OCI-LY1 (cell line): ENCODE results near the gene PSORS1C2.

Experiments
- H2AFZ ChIP-seq: fragments of 200-600 bp; sonication (generic), shearing (Covaris generic); 2 replicates; pipeline ENCODE4 v1.6.0; 2014; ENCODE audit warnings: antibody characterized with exemption, mild to moderate bottlenecking, low read length
- H3F3A ChIP-seq: fragments of 200-600 bp; sonication (generic), shearing (Covaris generic); 2 replicates; pipeline ENCODE4 v1.6.0; 2014; ENCODE audit warnings: mild to moderate bottlenecking, antibody characterized with exemption, low read length, moderate library complexity; ENCODE audit not compliant: insufficient read depth
- H3K27ac ChIP-seq: fragments of 200-600 bp; sonication (generic); 2 replicates; pipeline ENCODE4 v1.5.1; 2014; ENCODE audit warnings: low read length, mixed run types, mild to moderate bottlenecking, low read depth; ENCODE audit not compliant: poor library complexity, severe bottlenecking
- H3K27me3 ChIP-seq: fragments of 200-600 bp; sonication (generic); 2 replicates; pipeline ENCODE4 v1.6.0; 2014; ENCODE audit warnings: antibody characterized with exemption, mild to moderate bottlenecking, low read length, moderate library complexity; ENCODE audit not compliant: insufficient read depth
- H3K36me3 ChIP-seq: fragments of 200-600 bp; sonication (generic); 2 replicates; pipeline ENCODE4 v1.6.1; 2014; ENCODE audit warnings: mild to moderate bottlenecking, antibody characterized with exemption, low read length, moderate library complexity, mixed read lengths; ENCODE audit not compliant: insufficient read depth
- H3K4me1 ChIP-seq: fragments of 200-600 bp; sonication (generic); 2 replicates; pipeline ENCODE4 v1.5.1; 2014; ENCODE audit warnings: mild to moderate bottlenecking, low read length, moderate library complexity; ENCODE audit not compliant: insufficient read depth, severe bottlenecking
- H3K4me2 ChIP-seq: fragments of 200-600 bp; sonication (generic), shearing (Covaris generic); 2 replicates; pipeline ENCODE4 v1.6.1; 2014; ENCODE audit warnings: low read length
- H3K4me3 ChIP-seq: fragments of 200-600 bp; sonication (generic); 2 replicates; pipeline ENCODE4 v1.5.1; 2014; ENCODE audit warnings: low read length, low read depth, mild to moderate bottlenecking, mixed read lengths; ENCODE audit not compliant: poor library complexity, severe bottlenecking
- H3K79me2 ChIP-seq: fragments of 200-600 bp; shearing (Covaris generic); 2 replicates; pipeline ENCODE4 v1.6.1; 2016; ENCODE audit warnings: mixed run types, low read length, mixed read lengths; ENCODE audit not compliant: insufficient read depth
- H3K9ac ChIP-seq: fragments of 200-600 bp; sonication (generic), shearing (Covaris generic); 2 replicates; pipeline ENCODE4 v1.6.1; 2014; ENCODE audit warnings: mild to moderate bottlenecking, low read length, mixed read lengths
- H3K9me2 ChIP-seq: fragments of 200-600 bp; sonication (generic), shearing (Covaris generic); 2 replicates; pipeline ENCODE4 v1.6.1; 2014; ENCODE audit warnings: low read depth, mild to moderate bottlenecking, low read length, mixed read lengths
- H3K9me3 ChIP-seq: fragments of 200-600 bp; shearing (Covaris generic); 2 replicates; pipeline ENCODE4 v1.6.1; 2014; ENCODE audit warnings: low read length, mixed read lengths
- H4K20me1 ChIP-seq: fragments of 200-600 bp; sonication (generic), shearing (Covaris generic); 2 replicates; pipeline ENCODE4 v1.6.0; 2016; ENCODE audit warnings: mild to moderate bottlenecking, low read length; ENCODE audit not compliant: insufficient read depth
- CTCF ChIP-seq: fragments of 200-600 bp; sonication (generic), shearing (Covaris generic); IDR thresholded peaks from 2 replicates; pipeline ENCODE4 v1.5.1; 2017; ENCODE audit warnings: mild to moderate bottlenecking, antibody characterized with exemption, low read length, moderate library complexity, mixed read lengths
- EZH2 ChIP-seq: fragments of 200-600 bp; sonication (generic), shearing (Covaris generic); IDR thresholded peaks from 2 replicates; pipeline ENCODE4 v1.8.0; 2017; ENCODE audit warnings: borderline replicate concordance, mixed run types, mild to moderate bottlenecking, antibody characterized with exemption, low read length, moderate library complexity, mixed read lengths

Gene PSORS1C2

GRCh38 chr6:31173406-31173805 lies 34.5 kb upstream of the PSORS1C2 start:
- no peak overlapping the region for H3K4me3 ChIP-seq
- TF ChIP-seq CTCF (no peak), EZH2 (no peak)
- H4K20me1 ChIP-seq: no peaks in the 10 kb centered on the region
- no peak overlapping the region for H3K9ac ChIP-seq
- no peaks in the 10 kb centered on the region for H3K9me2 ChIP-seq
- no peaks in the 10 kb centered on the region for H3K79me2 ChIP-seq
- H3K4me1 ChIP-seq: peaks cover 3% of the 10 kb centered on the region
- H3K27me3 ChIP-seq: no peaks in the 10 kb centered on the region
- H3K36me3 ChIP-seq: no peaks in the 10 kb centered on the region
- H3K4me2 ChIP-seq: no peak overlapping the region
- no peak overlapping the region for H3K27ac ChIP-seq
- H2AFZ ChIP-seq: no peak overlapping the region
- H3K9me3 ChIP-seq: no peaks in the 10 kb centered on the region
- H3F3A ChIP-seq: no peaks in the 10 kb centered on the region

GRCh38 chr6:31172973-31173384 lies 34.1 kb upstream of the PSORS1C2 start:
- H2AFZ ChIP-seq: no peak overlapping the region

GRCh38 chr6:31171931-31172905 lies 33.4 kb upstream of the PSORS1C2 start:
- Histone ChIP-seq H3K9me3 (no peaks in the 10 kb centered on the region), H2AFZ (no peak overlapping the region), H4K20me1 (no peaks in the 10 kb centered on the region), H3F3A (no peaks in the 10 kb centered on the region), H3K4me2 (no peak overlapping the region), H3K9me2 (no peaks in the 10 kb centered on the region), H3K4me3 (no peak overlapping the region), H3K27me3 (no peaks in the 10 kb centered on the region), H3K36me3 (no peaks in the 10 kb centered on the region), H3K79me2 (no peaks in the 10 kb centered on the region), H3K27ac (no peak overlapping the region), H3K4me1 (no peaks in the 10 kb centered on the region), H3K9ac (no peak overlapping the region)
- TF ChIP-seq CTCF (no peak), EZH2 (no peak)

More at GRCh38 chr6:31172973-31173384, 34.1 kb upstream of the PSORS1C2 start:
- Histone ChIP-seq H3K36me3 (no peaks in the 10 kb centered on the region), H3K79me2 (no peaks in the 10 kb centered on the region), H3K4me1 (no peaks in the 10 kb centered on the region), H3F3A (no peaks in the 10 kb centered on the region), H3K27ac (no peak overlapping the region), H3K9me3 (no peaks in the 10 kb centered on the region), H3K4me3 (no peak overlapping the region), H4K20me1 (no peaks in the 10 kb centered on the region), H3K9ac (no peak overlapping the region), H3K27me3 (no peaks in the 10 kb centered on the region), H3K4me2 (no peak overlapping the region), H3K9me2 (no peaks in the 10 kb centered on the region)
- TF ChIP-seq EZH2 (no peak), CTCF (no peak)
